ENCODE results near the gene DIPK1A.

The DIPK1A gene

DNA sequence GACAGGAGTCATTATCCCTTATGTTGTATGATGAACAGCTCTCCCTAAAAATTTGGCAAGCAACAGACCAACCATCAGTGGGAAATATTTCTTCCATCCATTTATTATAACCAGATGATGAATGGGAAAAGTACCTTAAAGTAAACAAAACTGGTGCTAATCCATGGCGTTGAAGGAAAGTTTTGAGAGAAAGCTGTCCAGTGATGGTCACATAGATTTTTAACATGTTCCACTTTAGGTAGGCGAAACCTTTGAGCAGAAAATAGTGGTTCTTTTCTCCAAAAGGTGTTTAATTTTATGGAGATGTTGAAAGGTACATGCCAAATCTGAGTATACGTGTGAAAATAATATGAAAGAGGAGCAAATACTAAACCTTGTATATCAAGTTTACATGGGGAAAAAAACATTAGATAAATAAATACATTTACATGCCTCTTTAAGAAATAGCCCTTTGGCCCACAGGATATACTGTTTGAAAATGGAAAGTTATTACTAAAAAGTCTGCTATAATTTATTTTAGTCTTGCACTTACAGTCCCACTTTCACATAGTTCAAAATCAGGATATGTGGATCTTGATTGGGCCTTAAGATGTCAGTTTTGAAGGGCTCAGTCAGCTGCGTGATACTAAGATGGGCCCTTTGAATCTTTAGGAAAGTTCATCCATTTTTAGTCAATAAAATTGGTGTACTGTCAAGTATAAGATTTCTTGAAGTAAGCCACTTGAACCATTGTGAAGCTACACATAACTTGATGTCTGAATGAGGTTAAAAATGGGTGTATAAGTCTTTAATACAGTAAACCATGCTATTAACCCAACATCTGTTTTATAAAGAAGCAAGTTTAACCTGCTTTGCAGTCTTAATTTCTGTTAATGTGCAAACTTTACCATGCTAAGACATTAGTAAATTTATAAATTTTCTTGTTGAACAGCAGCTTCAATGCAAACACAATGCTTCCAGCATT is 118.9 kb downstream of the DIPK1A start:
- DNase-seq (ENCODE audit: low read depth in 3 of 3), result no peak

DNA sequence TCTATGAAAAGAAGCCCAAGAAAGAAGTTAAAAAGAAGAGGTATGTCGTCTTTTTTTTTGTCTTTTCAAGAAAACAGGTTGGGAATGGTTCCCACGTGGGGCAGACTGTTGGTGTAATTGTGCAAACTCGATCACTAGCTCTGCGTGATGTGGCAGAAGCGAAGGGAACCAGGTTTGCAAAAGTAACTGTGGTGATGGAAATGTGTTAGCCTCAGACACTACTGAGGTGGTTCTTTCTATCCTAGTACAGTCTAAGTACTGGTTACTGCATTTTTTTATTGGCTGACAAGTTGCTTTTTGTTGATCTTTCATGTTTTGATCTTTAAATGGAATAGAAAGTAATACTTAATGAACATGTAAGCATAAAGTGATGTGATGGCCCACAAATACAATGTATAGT is 120.7 kb downstream of the DIPK1A start:
- no peak for DNase-seq (ENCODE audit: low read depth in 3 of 3)

DNA sequence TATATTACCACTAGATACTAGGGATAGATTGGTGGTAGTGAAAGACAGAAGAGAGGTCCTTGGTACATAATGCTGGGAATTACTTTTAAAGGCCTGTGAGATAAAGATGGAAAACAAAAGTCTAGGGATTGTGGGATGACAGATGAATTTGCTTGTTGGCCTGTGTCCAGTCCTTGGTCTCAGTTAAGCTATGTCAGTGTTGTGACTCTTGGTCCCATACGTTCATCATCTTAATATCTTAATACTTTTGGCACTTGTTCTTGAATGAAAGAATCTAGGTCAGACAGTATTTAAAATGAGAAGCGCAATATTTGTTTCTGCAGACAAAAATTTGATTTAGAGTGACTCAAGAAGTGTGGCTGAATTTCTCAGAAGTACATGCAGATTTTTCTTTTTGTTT is 121.8 kb downstream of the DIPK1A start:
- no peak for DNase-seq (ENCODE audit: low read depth in 3 of 3)

DNA sequence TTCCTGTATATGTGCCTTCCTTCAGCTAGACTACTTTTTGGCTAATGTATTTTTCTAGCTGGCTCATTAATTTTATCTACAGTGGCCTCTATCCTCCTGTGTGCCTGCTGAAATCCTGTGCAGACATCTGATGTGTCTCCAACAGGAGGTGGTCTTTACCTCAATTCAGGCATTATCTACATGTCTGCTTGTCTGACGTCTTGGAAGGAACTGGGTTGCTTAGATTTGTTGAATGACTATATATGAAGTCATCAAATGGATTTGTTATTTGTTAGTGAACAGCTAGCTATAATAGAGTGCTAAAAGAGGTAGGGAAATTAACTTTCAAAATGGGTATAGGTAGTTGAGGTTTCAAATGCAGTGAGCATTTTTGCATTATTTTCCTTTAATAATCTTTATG is 122.7 kb downstream of the DIPK1A start:
- no peak for DNase-seq (ENCODE audit: low read depth in 3 of 3)

GRCh38 chr1:92837062-92837461 is 124.2 kb downstream of the DIPK1A start:
- no peak for DNase-seq (ENCODE audit: low read depth in 3 of 3)

- no peak for DNase-seq (ENCODE audit: low read depth in 3 of 3)
These were observed 126.6 kb downstream of the DIPK1A start for GRCh38 chr1:92834617-92835016.

GRCh38 chr1:92833840-92834239 is 127.4 kb downstream of the DIPK1A start:
- DNase-seq (ENCODE audit: low read depth in 3 of 3), result no peak

- DNase-seq (ENCODE audit: low read depth in 3 of 3), result no peak
These were observed 128.6 kb downstream of the DIPK1A start for GRCh38 chr1:92832537-92833114.

- DNase-seq (ENCODE audit: low read depth in 3 of 3), result peak; percentile 94 to 97 (median 97)
These were observed 129.3 kb downstream of the DIPK1A start, which contains the start of gene RPL5 for GRCh38 chr1:92831762-92832536. Gene RPL5, plus strand, starts transcription at chr1:92832040. Its CDS starts 75 bp downstream, at chr1:92832115.

DNA sequence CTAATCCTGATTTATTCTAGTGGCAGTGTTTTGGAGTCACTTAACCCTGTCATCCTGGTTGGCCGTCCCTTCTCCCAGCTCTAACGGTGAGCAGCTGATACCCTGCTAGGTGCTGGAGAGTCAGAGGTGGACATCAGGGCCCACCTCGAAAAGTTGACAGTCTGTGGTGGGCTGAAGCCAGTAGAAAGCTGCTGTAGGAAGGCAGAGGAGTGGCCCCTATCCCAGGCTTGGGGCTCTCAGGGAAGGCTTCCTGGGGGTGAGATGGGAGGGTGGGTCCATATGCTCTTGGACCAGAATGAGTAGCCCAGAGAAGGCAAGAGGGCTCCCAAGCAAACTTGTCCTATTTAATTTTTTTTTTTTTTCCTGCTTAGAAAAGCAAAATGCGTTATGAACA is 129.9 kb downstream of the DIPK1A start:
- no peak for DNase-seq (ENCODE audit: low read depth in 3 of 3)

DNA sequence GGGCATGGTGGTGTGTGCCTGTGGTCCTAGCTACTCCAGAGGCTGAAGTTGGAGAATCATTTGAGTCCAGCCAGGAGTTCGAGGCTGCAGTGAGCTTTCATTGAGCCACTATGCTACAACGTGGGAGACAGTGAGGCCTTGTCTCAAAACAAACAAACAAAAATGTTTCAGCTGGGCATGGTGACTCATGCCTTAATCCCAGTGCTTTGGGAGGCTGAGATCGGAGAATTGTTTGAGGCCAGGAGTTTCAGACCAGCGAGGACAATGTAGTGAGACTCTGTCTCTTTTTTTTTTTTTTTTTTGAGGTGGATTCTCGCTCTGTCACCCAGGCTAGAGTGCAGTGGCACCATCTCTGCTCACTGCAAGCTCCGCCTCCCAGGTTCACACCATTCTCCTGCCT is 134.5 kb downstream of the DIPK1A start:
- DNase-seq (ENCODE audit: low read depth in 3 of 3), result no peak

- DNase-seq (ENCODE audit: low read depth in 3 of 3), result no peak
These were observed 138.4 kb downstream of the DIPK1A start for GRCh38 chr1:92822879-92823278.

DNA sequence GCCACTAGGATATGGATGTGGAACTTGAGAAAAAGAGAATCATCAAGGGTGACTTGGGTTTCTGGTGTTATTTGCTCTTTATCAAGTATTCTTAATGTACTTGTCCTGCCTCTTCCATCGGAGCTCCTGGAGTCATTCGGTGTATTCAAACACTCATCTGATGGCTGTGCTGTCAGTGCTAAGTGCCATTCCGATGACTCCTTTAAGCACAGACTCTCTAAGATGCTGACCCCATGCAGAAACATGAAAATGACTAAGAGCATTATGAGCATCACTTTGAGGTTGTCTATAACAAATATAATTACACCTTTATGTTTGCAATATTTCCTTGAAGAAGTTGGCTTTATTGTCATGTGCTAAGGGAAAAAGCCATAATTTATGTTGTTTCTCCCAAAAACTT is 140.7 kb downstream of the DIPK1A start:
- no peak for DNase-seq (ENCODE audit: low read depth in 3 of 3)

- no peak for DNase-seq (ENCODE audit: low read depth in 3 of 3)
These were observed 141.2 kb downstream of the DIPK1A start for GRCh38 chr1:92820024-92820423.

DNA sequence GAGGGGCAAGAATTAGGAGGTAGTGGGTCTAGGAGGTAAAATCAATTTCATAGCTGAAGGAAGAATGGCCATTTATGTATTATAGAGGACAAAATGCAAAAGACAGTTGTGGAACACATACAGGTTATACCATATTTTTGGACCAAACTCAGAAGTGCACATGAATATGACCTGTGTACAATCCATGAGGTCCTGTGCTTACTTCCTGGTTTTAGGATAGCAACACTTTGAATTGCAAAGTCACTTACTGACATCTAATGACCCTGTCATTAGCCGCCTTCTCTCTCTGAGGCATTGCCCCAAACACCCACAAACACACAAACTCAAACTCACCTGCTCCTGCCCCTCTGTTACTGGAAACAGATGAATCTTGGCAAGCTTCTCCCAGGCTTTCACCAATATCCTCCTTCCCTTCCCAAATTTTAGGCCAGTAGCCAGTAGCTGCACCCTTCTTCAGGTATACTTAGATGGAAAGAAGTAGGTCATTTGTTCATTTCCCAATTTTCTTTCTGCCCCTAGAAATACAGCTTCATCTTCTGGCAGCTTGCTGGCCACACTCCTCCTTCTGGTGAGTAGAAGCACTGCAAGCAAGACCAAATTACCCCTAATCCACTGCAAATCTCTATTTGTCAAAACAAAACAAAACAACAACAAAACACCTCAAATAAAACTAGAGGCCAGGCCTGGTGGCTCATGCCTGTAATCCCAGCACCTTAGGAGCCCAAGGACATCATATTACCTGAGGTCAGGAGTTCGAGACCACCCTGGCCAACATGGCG is 143.1 kb downstream of the DIPK1A start:
- no peak for DNase-seq (ENCODE audit: low read depth in 3 of 3)

DNA sequence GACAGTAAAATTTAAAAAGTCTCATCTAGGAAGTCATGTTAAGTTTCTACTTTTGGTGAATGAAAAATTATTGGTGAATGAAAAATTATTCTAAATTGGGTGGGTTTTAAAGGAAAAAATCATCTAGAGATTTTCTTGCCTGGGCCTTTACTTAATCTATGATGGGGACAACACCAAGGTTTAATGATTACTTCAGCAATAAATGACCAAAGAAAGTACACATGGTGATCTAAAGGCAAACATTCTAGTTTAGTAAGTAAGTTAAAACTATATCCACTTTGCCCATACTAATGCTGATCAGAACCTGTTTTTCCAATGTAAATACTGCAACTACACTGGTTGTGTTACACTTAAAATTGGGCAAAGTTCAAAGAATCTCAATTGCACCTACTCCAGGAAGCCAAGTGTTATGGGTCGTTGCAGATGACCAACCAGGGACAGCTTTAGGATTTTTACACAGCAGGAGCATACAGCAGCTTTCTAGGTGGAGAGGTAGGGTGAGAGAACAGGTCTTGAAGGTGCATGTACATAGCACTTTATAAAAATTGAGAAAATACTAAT is 144.0 kb downstream of the DIPK1A start:
- DNase-seq (ENCODE audit: low read depth in 3 of 3), result no peak

- DNase-seq (ENCODE audit: low read depth in 3 of 3), result no peak
These were observed 144.5 kb downstream of the DIPK1A start for GRCh38 chr1:92816732-92817131.

GRCh38 chr1:92808381-92808780 is 152.9 kb downstream of the DIPK1A start:
- no peak for DNase-seq (ENCODE audit: low read depth in 3 of 3)

GRCh38 chr1:92805216-92805615 is 156.0 kb downstream of the DIPK1A start:
- no peak for DNase-seq (ENCODE audit: low read depth in 3 of 3)

- DNase-seq (ENCODE audit: low read depth in 3 of 3), result no peak
These were observed 156.5 kb downstream of the DIPK1A start for GRCh38 chr1:92804721-92805201.
